Suppressor macrophage treated with lipopolysaccharide for 4 hours (primary cell): Measurements from ENCODE around the gene CACNG8.
"Not testable (repeated sequence)": the region's sequence is repeated elsewhere in the genome, so short reads cannot be mapped to it uniquely, and the experiment has no call there.

Source experiments
- DNase-seq: peaks from one replicate; pipeline ENCODE4 v3.0.0-alpha.2; 2020

CACNG8 gene

DNA sequence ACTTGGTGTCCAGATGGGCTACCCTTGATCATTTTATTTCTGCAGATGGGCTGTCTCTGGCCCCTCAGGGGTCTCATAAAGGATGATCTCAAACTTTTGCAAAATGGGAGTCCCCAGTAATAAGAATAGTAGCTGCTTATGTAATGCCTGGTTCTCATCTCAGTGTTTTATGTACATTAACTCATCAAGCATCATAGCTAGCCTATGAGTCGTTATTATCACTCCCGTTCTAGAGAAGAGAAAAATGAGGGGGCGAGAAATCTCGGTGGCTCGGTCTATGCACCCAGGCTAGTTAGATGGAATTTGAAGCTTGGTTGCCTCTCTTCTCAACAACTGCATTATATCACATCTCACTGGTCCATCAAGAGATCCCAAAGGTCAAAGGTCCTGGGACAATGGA, 32.1 kb downstream of the CACNG8 start:
- no peak for DNase-seq

GRCh38 chr19:53998223-53998622, 35.5 kb downstream of the CACNG8 start:
- DNase-seq = no peak

GRCh38 chr19:53999694-54000093, 37.0 kb downstream of the CACNG8 start:
- no peak for DNase-seq

GRCh38 chr19:54001496-54001895, 38.8 kb downstream of the CACNG8 start:
- DNase-seq = no peak

DNA sequence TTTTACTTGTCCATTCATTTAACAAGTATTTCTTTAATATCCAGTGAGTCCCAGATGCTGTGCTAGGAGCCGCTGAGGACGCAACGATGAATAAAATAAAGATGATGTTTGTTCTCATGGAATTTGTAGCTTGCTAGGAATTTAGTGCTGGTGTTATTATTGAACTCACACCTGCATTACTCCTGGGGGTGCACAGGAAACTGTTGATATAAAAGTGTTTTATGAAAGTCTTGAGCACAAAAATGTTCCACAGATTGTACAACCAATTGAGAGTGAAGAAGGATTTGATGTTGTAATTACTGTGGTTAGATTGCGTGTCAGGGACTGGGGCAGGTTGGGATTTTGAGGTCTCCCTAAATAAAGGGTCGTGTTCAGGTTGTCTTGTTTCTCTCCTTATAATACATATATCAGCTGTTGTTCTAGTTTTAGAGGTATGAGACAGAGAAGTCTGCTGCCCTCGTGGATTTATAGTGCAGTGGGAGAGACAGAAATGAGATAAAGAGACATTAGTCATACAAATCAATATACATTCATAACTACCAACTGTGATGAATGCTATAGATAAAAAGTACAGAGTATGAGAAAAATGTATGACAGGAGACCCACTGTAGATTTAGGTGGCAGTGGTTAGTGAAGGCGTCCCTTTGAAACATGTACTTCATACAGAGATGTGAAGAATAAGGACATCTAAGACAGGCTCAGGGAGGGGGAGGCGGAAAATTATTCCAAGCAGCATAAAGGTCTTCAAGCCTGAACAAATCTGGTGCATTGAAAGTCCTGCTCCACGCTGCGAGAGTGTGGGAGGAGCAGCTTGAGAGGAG, 40.0 kb downstream of the CACNG8 start:
- no peak for DNase-seq

GRCh38 chr19:54009440-54009839, 46.7 kb downstream of the CACNG8 start:
- DNase-seq = no peak

GRCh38 chr19:54010474-54010873, 47.7 kb downstream of the CACNG8 start:
- no peak for DNase-seq

GRCh38 chr19:54011507-54012211, 48.9 kb downstream of the CACNG8 start:
- DNase-seq = no peak

- DNase-seq = no peak
Observed at GRCh38 chr19:54013866-54014265, 51.1 kb downstream of the CACNG8 start.

GRCh38 chr19:54014920-54015560, 52.3 kb downstream of the CACNG8 start:
- DNase-seq = no peak

DNA sequence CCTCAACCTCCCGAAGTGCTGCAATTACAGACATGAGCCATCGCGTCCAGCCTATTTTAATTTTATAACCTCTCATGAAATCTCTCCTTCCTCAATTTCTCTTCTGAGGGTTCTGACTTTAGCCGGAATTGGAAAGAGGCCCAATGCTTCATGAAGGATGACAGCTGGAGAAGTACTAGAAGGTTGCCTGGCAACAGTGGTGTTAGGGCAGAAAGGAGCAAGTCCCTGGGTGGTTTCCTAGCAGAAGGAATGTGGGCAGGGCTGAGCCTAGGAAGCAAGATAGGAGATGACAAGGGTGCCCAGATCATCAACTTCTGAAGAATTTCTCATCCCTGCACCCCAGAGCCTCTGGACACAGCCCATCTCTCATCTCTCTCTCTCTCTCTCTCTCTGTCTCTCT, 54.5 kb downstream of the CACNG8 start:
- peak; percentile 40 for DNase-seq

GRCh38 chr19:54021363-54021762, 58.6 kb downstream of the CACNG8 start:
- no peak for DNase-seq

GRCh38 chr19:54021932-54022331, 59.2 kb downstream of the CACNG8 start:
- DNase-seq = no peak

DNA sequence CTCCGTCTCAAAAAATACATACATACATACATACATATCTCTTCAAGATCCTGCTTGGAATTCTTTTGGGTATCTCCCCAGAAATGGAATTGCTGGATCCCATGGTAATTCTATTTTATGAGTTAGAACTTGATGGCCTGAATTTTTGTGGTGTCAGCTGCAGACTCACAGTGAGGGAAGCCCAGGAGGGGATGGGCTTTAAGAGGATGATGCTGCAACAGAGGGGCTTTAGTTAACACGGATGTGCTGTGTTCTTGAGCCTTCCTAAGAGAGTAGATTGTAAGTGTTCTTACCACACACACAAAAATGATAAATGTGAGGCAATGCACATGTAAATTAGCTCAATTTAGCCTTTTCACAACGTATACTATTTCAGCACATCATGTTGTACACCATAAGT, 60.5 kb downstream of the CACNG8 start:
- DNase-seq = no peak

GRCh38 chr19:54024660-54025059, 61.9 kb downstream of the CACNG8 start:
- no peak for DNase-seq

GRCh38 chr19:54026656-54027055, 63.9 kb downstream of the CACNG8 start:
- DNase-seq = no peak

DNA sequence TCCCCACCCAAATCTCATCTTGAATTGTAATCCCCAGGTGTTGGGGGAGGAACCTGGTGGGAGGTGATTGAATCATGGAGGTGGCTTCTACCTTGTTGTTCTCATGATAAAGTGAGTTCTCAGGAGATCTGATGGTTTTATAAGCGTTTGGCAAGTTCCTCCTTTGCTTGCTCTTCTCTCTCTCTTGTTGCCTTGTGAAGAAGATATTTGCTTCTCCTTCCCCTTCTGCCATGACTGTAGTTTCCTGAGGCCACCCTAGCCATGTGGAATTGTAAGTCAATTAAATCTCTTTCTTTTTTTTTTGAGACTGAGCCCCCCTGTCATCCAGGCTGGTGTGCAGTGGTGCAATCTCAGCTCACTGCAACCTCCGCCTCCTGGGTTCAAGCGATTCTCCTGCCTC, 66.6 kb downstream of the CACNG8 start:
- DNase-seq = no peak

DNA sequence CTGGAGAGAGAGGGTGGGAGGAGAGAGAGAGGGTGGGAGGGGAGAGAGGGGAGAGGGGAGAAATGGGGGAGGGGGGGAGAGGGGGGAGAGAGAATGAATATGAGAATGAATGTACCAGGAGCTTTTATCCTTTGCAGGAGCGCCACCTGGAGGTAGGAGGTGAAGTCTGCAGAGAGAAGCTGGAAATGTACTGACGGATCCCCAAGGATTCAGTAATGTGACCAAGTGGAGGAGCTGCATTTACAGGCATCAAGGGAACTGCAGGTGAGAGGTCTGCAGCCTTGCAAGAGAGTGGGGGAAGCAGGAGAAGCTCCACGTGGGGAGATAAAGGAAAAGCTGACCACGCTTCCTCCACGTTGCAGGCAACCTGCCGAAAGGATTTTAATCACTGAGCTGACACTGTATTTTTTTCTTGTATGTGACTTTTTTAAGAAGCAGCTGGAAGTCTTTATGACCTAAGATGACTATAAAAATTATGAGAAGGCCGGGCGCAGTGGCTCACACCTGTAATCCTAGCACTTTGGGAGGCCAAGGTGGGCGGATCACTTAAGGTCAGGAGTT, 67.3 kb downstream of the CACNG8 start:
- DNase-seq = peak; percentile 81

DNA sequence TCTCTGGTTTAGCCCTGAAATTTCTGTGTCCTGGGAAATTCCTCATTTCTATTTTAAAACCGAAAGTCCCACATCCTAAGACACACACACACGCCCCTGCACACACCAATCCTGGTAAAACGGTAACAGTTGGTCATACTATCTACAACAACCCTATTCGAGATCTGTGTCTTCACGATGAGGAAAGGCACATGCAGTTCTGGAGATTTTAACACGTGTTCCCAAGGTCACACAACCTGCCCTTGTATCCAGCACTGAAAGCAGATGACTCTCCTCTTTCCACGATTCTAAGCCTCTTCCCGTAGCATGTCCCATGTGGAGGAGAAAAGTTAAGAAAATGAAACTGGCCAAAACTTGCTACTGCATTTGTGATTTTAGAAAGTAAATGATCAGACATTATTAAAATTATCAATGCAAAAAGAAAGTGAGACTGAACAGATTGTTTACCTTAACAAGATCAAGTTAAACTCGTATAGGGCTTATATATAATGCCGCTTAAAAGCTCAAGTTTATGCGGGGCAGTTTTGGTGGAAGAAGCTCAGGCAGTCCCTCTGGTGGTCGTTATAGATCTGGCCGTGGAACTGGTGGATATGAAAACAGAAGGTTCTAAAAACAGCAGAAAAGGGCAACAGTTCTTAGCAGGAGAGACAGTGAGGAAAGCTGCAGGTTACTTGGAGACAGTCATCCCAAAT, 68.3 kb downstream of the CACNG8 start:
- DNase-seq = peak; percentile 20

GRCh38 chr19:54035215-54036178, 72.8 kb downstream of the CACNG8 start:
- peak; percentile 67 for DNase-seq

- not testable (repeated sequence) for DNase-seq
Observed at GRCh38 chr19:54036542-54036941, 73.8 kb downstream of the CACNG8 start.
